Fibroblast of skin of left biceps (primary cell): Measurements from ENCODE around the gene PPP1R9A.

Source experiments
- DNase-seq, 2 experiments: peaks; one replicate each; pipeline ENCODE4 v3.0.0-alpha.2; 2013; ENCODE audit warnings: low read depth in 2 of 2

PPP1R9A gene

GRCh38 chr7:94907026-94907810 lies at the start of gene PPP1R9A:
Gene PPP1R9A, plus strand, starts transcription at chr7:94907594. Its CDS starts 2,520 bp downstream, at chr7:94910114.
- DNase-seq = no peak

GRCh38 chr7:94871132-94871531 lies 36.3 kb upstream of the PPP1R9A start:
- DNase-seq = no peak

- no peak for DNase-seq
These were observed 34.2 kb upstream of the PPP1R9A start for GRCh38 chr7:94873239-94873638.

- no peak for DNase-seq
These were observed 33.2 kb upstream of the PPP1R9A start for GRCh38 chr7:94874036-94874785.

- no peak for DNase-seq
These were observed 32.2 kb upstream of the PPP1R9A start for GRCh38 chr7:94875201-94875600.

- DNase-seq = no peak
These were observed 29.4 kb upstream of the PPP1R9A start for GRCh38 chr7:94877731-94878670.

- DNase-seq = no peak
These were observed 24.5 kb upstream of the PPP1R9A start for GRCh38 chr7:94882891-94883290.

GRCh38 chr7:94883616-94884015 lies 23.8 kb upstream of the PPP1R9A start:
- no peak for DNase-seq

- DNase-seq = no peak
These were observed 18.8 kb upstream of the PPP1R9A start for GRCh38 chr7:94888551-94888950.

GRCh38 chr7:94888995-94889523 lies 18.3 kb upstream of the PPP1R9A start:
- DNase-seq = no peak

- no peak for DNase-seq
These were observed 17.2 kb upstream of the PPP1R9A start for GRCh38 chr7:94890216-94890615.

GRCh38 chr7:94893661-94894060 lies 13.7 kb upstream of the PPP1R9A start:
- DNase-seq = no peak

GRCh38 chr7:94897541-94897940 lies 9.9 kb upstream of the PPP1R9A start:
- no peak for DNase-seq

- DNase-seq = no peak
These were observed 9.1 kb upstream of the PPP1R9A start for GRCh38 chr7:94898340-94898739.

- DNase-seq = no peak
These were observed 5.4 kb upstream of the PPP1R9A start for GRCh38 chr7:94901981-94902380.

GRCh38 chr7:94903971-94904370 lies 3.4 kb upstream of the PPP1R9A start:
- DNase-seq = no peak

GRCh38 chr7:94904982-94905381 lies 2.4 kb upstream of the PPP1R9A start:
- no peak for DNase-seq

- DNase-seq = no peak
These were observed 1.1 kb upstream of the PPP1R9A start for GRCh38 chr7:94906065-94906851.

GRCh38 chr7:94907811-94908322 lies 473 bp downstream of the PPP1R9A start:
- no peak for DNase-seq

GRCh38 chr7:94908323-94909178 lies 1.2 kb downstream of the PPP1R9A start:
- DNase-seq = no peak
